Heart left ventricle (tissue), 16 donors: ENCODE measurements around the gene CCDC71. TPM values are rescaled to one million over a fixed set of nuclear protein-coding genes. Genes with fewer than 3 reads are reported as not detected.

Experiments
- ATAC-seq, 4 donors: fragments of 200-7000 bp; cut with Tn5 transposase; one replicate each; pipeline ENCODE4 v1.9.1; 2020 to 2022; ENCODE audit warnings: moderate library complexity in 4 of 4, mild to moderate bottlenecking in 3 of 4, moderate number of reproducible peaks in 1 of 4
- DNase-seq, 5 donors: peaks; one replicate each; pipeline ENCODE4 v3.0.0-alpha.2; 2020
- H3K27ac ChIP-seq, 12 donors: fragments of 200-600 bp; sonication (generic) in 4 of 12; one replicate each; pipeline versions ENCODE4 v1.5.0 to v1.8.0; 2016 to 2022; ENCODE audit warnings: mild to moderate bottlenecking in 2 of 12
- H3K27me3 ChIP-seq, 9 donors: fragments of 200-600 bp; sonication (generic) in 2 of 9; one replicate each; pipeline versions ENCODE4 v1.5.1 to v1.8.0; 2016 to 2022; ENCODE audit warnings: mild to moderate bottlenecking in 3 of 9
- H3K36me3 ChIP-seq, 9 donors: fragments of 200-600 bp; sonication (generic) in 2 of 9; one replicate each; pipeline versions ENCODE4 v1.5.0 to v1.8.0; 2018 to 2022; ENCODE audit warnings: mild to moderate bottlenecking in 2 of 9
- H3K4me1 ChIP-seq, 12 donors: fragments of 200-600 bp; sonication (generic) in 4 of 12; one replicate each; pipeline versions ENCODE4 v1.5.0 to v1.8.0; 2016 to 2022; ENCODE audit warnings: mild to moderate bottlenecking in 3 of 12
- H3K4me3 ChIP-seq, 12 donors: fragments of 200-600 bp; sonication (generic) in 4 of 12; one replicate each; pipeline versions ENCODE4 v1.5.0 to v1.8.0; 2017 to 2022; ENCODE audit warnings: mild to moderate bottlenecking in 9 of 12, moderate library complexity in 4 of 12
- H3K9me3 ChIP-seq, 12 donors: fragments of 200-600 bp; sonication (generic) in 4 of 12; one replicate each; pipeline versions ENCODE4 v1.5.0 to v1.8.0; 2016 to 2022; ENCODE audit warnings: mild to moderate bottlenecking in 1 of 12
- POLR2A ChIP-seq, 2 donors: fragments of 450-650 bp; IDR thresholded peaks; one replicate each; pipeline ENCODE4 v1.6.1; 2017; ENCODE audit warnings: antibody characterized with exemption in 2 of 2, mild to moderate bottlenecking in 2 of 2, moderate library complexity in 2 of 2
- WGBS, 4 donors: extraction: QIAGEN DNeasy Blood & Tissue Kit in 2 of 4; methylation state at CpG; one replicate each; pipeline versions ENCODE4 v1.1.5 to v1.1.7; 2013 to 2018; 5-methylcytosine and 5-hydroxymethylcytosine counted together
- intact Hi-C, 10 donors: fragments of 100-400 bp; cut with DNase I; formaldehyde crosslinking; loops; one replicate each; pipeline versions ENCODE4 v1.11.1 to v1.14.2; 2022
- polyA plus RNA-seq, 2 donors: library from polyadenylated mRNA; stranded (reverse); fragments of 200-250 nt; gene quantifications; one replicate each; pipeline ENCODE4 v1.2.3, GENCODE V29; 2013
- total RNA-seq, 9 donors: library from RNA; depleted of rRNA in 2 of 9; stranded (reverse); fragments of >200 nt in 2 of 9; fragmentation: NEBNext Ultra II Directional in 3 of 9; extraction: Animal tissue kit (Norgen Biotek cat#: 25700) in 3 of 9; gene quantifications; one replicate each; pipeline versions ENCODE4 v1.1.0 to v1.2.4, GENCODE V29; 2016 to 2023
- TF ChIP-seq, protein P1 (sequence below), 12 donors: fragments of 200-600 bp; sonication (generic) in 4 of 12; IDR thresholded peaks; one replicate each; pipeline versions ENCODE4 v1.5.0 to v1.8.0; 2018 to 2022; ENCODE audit warnings: antibody characterized with exemption in 12 of 12, mild to moderate bottlenecking in 5 of 12
- donor health status: ischemic (EF 13 %, LVEDD 7.1; RV severe dilation, severe dysfunction).
- donor health status: healthy with polysubstance abuse.
- donor health status: DM: no; HTN: yes; CAD: no.
- donor health status: DM: no; HTN: no; CAD: no.
- donor health status: ischemic (EF 25% LVEDD 6.9; RV normal size, moderate dysfunction).
- donor health status: ischemic (EF 25% LVEDD 5.7; RV mildly dilated, moderate dysfunction).
- donor health status: healthy.
- donor health status: DM: yes; HTN: yes; CAD: no.
- donor health status: ischemic (EF 35%, LVEDD 5.7; RV mildly dilated, moderate dysfunction).
- donor health status: nonischemic (EF 11% LVEDD 7.7; RV severe dilation, severe dysfunction).
- donor health status: DM: yes; HTN: yes; CAD: no.
- donor health status: PGD.
- donor health status: ischemic (EF 29% LVEDD 5.4; RV normal size, mild dysfunction).
- donor health status: nonischemic (EF 23%, LVEDD 6.1; RV moderate dilation, normal function).

CCDC71 gene
- total and polyA plus RNA-seq, 11 donors = 9.7 to 24.0 (median 14.6) TPM

DNA sequence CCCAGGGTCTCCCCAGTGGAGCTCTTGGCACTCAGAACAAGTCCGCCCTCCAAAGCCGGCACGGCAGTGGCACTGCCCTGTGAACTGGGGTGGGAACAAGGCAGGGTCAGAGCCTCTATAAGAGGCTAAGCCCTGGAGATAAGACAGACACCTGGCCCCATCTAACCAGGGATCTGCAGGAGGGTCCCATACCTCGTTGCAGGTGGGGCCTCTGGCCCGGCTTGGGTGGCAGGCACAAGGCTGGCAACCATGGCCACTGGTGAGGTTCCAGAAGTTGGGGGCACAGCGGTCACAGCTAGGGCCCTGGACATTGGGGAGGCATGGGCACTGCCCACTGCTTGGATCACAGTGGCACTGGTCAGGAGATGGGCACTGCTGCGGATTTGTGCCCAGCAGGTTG, 41.9 kb downstream of the CCDC71 start:
- intact Hi-C loops = no loop called here
- peak in 1 of 5 donors; percentile 60 for DNase-seq

DNA sequence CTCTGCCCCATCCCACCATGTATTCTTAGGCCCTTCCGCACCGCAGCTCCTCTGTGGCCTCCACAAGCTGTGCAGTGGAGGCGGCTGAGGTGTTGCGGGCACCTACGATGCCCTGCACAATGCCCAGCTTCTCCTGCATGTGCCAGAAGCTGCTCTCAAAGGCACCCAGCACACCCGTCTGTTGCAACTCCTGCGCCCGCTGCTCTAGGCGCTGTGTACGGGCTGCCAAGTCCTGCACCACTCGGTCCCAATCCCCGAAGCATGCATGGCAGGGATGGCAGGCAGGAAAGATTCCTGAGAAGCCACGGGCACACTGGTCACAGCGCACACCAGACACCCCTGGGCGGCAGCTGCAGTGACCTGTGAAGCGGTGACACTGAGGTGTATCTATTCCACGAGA, 42.4 kb downstream of the CCDC71 start:
- no peak for TF ChIP-seq POLR2A (IDR thresholded peaks at IDR 0.05)
- TF ChIP-seq, protein P1, sequence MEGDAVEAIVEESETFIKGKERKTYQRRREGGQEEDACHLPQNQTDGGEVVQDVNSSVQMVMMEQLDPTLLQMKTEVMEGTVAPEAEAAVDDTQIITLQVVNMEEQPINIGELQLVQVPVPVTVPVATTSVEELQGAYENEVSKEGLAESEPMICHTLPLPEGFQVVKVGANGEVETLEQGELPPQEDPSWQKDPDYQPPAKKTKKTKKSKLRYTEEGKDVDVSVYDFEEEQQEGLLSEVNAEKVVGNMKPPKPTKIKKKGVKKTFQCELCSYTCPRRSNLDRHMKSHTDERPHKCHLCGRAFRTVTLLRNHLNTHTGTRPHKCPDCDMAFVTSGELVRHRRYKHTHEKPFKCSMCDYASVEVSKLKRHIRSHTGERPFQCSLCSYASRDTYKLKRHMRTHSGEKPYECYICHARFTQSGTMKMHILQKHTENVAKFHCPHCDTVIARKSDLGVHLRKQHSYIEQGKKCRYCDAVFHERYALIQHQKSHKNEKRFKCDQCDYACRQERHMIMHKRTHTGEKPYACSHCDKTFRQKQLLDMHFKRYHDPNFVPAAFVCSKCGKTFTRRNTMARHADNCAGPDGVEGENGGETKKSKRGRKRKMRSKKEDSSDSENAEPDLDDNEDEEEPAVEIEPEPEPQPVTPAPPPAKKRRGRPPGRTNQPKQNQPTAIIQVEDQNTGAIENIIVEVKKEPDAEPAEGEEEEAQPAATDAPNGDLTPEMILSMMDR (IDR thresholded peaks at IDR 0.05) = no peak
- Histone ChIP-seq H3K9me3 (no peaks in the 10 kb centered on the region), H3K4me3 (no peak overlapping the region), H3K27me3 (no peaks in the 10 kb centered on the region), H3K27ac (no peak overlapping the region), H3K36me3 (peaks cover 0 to 83% (median 77%) of the 10 kb centered on the region in 9 donors), H3K4me1 (peaks cover 3 to 22% (median 15%) of the 10 kb centered on the region in 12 donors)
- WGBS, 4 donors = 93 to 96% (median 94%) methylated on average over 16 to 17 of the region's 17 CpGs
- intact Hi-C loops = no loop called here
- ATAC-seq (no peak), DNase-seq (no peak)

More for the DNA sequence above, 41.9 kb downstream of the CCDC71 start:
- Histone ChIP-seq H3K36me3 (peaks cover 1 to 83% (median 79%) of the 10 kb centered on the region in 9 donors), H3K9me3 (no peaks in the 10 kb centered on the region), H3K4me1 (peaks cover 3 to 18% (median 10%) of the 10 kb centered on the region in 12 donors), H3K27me3 (no peaks in the 10 kb centered on the region), H3K27ac (no peak overlapping the region), H3K4me3 (no peak overlapping the region)
- 87 to 95% (median 89%) methylated on average over 5 to 7 of the region's 7 CpGs for WGBS, 4 donors
- ATAC-seq = no peak
- TF ChIP-seq, protein P1 (IDR thresholded peaks at IDR 0.05) = no peak
- TF ChIP-seq POLR2A (IDR thresholded peaks at IDR 0.05) = no peak

DNA sequence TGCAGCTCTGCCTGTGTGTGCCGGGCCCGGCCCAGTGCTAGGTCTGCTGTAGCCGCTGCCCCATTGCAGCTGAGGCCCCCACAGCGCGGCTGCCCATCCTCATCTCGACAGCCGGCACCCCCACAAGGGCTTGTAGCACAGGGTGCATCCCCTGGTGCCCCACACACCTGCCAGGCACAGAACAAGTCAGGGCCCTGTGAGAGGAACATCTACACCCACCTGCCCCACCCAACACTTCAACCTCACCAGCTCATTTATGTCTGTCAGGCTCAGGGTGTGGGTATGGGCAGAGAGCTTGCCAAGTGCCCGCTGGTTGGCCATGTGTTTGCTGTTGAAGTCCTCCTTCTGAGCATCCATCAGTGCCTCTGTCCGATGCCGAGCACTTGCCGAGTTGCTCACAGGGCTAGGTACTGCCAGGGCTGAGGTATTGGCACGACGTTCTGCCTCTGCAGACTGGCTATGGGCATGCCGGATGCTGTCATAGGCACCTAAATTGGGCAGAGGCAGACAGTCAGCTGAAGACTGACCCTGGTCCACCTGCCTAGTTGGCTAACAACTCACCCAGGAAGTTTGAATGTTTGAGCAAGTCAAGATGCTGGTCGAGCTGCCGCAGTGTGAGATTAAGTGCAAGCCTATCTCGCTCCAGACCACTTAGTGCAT, 43.1 kb downstream of the CCDC71 start:
- no peaks in the 10 kb centered on the region for H3K9me3 ChIP-seq
- DNase-seq = peak in 1 of 5 donors; percentile 55
- no peak overlapping the region for H3K4me3 ChIP-seq
- peaks cover 0 to 83% (median 77%) of the 10 kb centered on the region in 9 donors for H3K36me3 ChIP-seq
- 88 to 92% (median 90%) methylated on average over 14 to 17 of the region's 17 CpGs for WGBS, 4 donors
- TF ChIP-seq POLR2A (IDR thresholded peaks at IDR 0.05) = no peak
- TF ChIP-seq, protein P1 (IDR thresholded peaks at IDR 0.05) = no peak
- no peaks in the 10 kb centered on the region for H3K27me3 ChIP-seq
- H3K4me1 ChIP-seq = peaks cover 3 to 27% (median 19%) of the 10 kb centered on the region in 12 donors
- intact Hi-C loops = no loop called here
- H3K27ac ChIP-seq = no peak overlapping the region
- no peak for ATAC-seq

DNA sequence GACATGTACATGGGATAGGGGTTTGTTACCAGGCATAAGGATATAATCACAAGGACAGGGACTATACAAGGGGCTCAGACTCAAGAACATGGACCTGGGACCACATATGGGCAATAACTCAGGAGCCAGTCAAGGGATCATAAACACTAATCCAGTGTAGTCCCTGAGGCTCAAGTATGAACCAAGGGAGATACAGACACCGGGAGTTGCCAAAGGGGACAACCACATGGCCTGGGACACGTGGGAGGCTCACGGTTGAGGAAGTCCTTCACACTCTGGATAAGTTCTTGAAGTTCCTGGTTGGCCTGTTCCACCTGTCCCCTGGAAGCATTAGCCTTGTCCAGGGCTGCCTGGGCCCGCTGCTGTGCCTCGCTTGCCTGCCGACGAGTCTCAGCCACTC, 43.7 kb downstream of the CCDC71 start:
- Histone ChIP-seq H3K27me3 (no peaks in the 10 kb centered on the region), H3K27ac (no peak overlapping the region), H3K9me3 (no peaks in the 10 kb centered on the region), H3K36me3 (peaks cover 0 to 83% (median 80%) of the 10 kb centered on the region in 9 donors), H3K4me3 (no peak overlapping the region), H3K4me1 (peaks cover 3 to 29% (median 19%) of the 10 kb centered on the region in 12 donors)
- intact Hi-C loops = no loop called here
- no peak for TF ChIP-seq POLR2A (IDR thresholded peaks at IDR 0.05)
- TF ChIP-seq, protein P1 (IDR thresholded peaks at IDR 0.05) = no peak
- 44 to 79% (median 73%) methylated on average over 3 to 7 of the region's 7 CpGs for WGBS, 4 donors
- DNase-seq = no peak
- ATAC-seq = no peak
